Upper lobe of left lung (tissue), 4 donors: ENCODE measurements around the gene ARHGEF7.

Experiments used
- CTCF ChIP-seq, 6 experiments: fragments of 450-650 bp in 4 of 6; fragments of 200-600 bp in 2 of 6; sonication (generic) in 2 of 6; IDR thresholded peaks; one replicate each; pipeline ENCODE4 v1.5.1; 2016 to 2019; ENCODE audit warnings: antibody characterized with exemption in 6 of 6
- EP300 ChIP-seq, 4 donors: sonication (generic); formaldehyde crosslinking; IDR thresholded peaks; one replicate each; pipeline ENCODE4 v1.5.1; 2017; ENCODE audit warnings: antibody characterized with exemption in 4 of 4, control low read depth in 2 of 4
- POLR2A ChIP-seq, 4 donors: fragments of 450-650 bp; IDR thresholded peaks; one replicate each; pipeline ENCODE4 v1.5.1; 2016 to 2017; ENCODE audit warnings: antibody characterized with exemption in 4 of 4, mild to moderate bottlenecking in 2 of 4

DNA sequence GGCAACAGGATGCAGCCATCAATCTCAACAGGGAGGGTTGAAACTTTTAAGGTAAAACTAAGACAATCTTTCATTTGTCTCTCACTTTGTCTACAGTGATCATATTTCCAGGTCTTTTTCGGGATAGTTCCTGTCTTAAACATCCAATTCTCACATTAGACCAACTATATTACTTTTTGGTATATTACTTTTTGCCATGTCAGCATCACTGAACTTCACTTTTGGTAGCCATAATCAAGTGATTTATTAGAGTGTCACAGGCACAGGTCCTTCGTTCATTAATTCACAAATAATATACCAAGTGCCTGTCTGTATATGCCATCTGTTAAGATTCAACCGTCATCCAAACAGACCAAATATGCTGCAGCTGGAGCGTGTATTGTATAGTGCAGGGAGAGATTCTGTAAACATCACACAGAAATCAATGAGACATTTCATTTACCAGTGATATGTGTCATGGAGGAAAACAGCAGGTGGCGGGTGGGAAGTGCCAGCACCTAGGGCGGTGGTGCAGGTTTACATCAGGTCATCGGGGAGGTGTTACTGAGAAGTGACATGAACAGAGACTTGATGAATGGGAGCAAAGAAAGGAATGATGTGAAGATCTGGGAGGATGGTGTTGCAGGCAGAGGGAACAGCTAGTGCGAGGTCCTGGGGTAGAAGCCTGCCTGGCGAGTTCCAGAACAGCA lies 24.9 kb downstream of the ARHGEF7 start:
- no peak for TF ChIP-seq CTCF (IDR thresholded peaks at IDR 0.05)
- no peak for TF ChIP-seq POLR2A (IDR thresholded peaks at IDR 0.05)
- TF ChIP-seq EP300 (IDR thresholded peaks at IDR 0.05), result no peak
